WTC11 (cell line): Measurements from ENCODE around the gene FAM193B. TPM values are rescaled to one million over a fixed set of nuclear protein-coding genes. Genes with fewer than 3 reads are reported as not detected.

ENCODE experiments used
- ATAC-seq: fragments of 200-7000 bp; cut with Tn5 transposase; 2 replicates; pipeline ENCODE4 v1.10.0; 2021; ENCODE audit warnings: mild to moderate bottlenecking, moderate library complexity
- CTCF ChIA-PET: fragments of 300-600 bp; sonication (Branson Sonifier 250); formaldehyde crosslinking; loops from one replicate; lab custom pipeline; 2021; ENCODE audit warnings: antibody characterized with exemption; lab: Charles Lee
- POLR2A ChIA-PET: fragments of 350-600 bp; sonication (Branson Sonifier 250); formaldehyde crosslinking; loops from one replicate; lab custom pipeline; 2021; ENCODE audit warnings: antibody characterized with exemption; lab: Charles Lee
- DNase-seq: peaks from one replicate; pipeline ENCODE4 v3.0.0; 2021; ENCODE audit warnings: low spot score
- H3K27ac Mint-ChIP-seq: 2 replicates; pipeline ENCODE4 v1.8.0; 2021; ENCODE audit warnings: mixed read lengths
- H3K27me3 Mint-ChIP-seq: 2 replicates; pipeline ENCODE4 v1.8.0; 2021; ENCODE audit warnings: low read depth, mild to moderate bottlenecking, moderate library complexity, mixed read lengths
- H3K36me3 Mint-ChIP-seq: 2 replicates; pipeline ENCODE4 v1.8.0; 2021; ENCODE audit warnings: mixed read lengths
- H3K4me1 Mint-ChIP-seq: 2 replicates; pipeline ENCODE4 v1.8.0; 2022; ENCODE audit warnings: mixed read lengths
- H3K4me3 Mint-ChIP-seq: 2 replicates; pipeline ENCODE4 v1.8.0; 2021; ENCODE audit warnings: mild to moderate bottlenecking, moderate library complexity, mixed read lengths
- H3K9me3 Mint-ChIP-seq: 2 replicates; pipeline ENCODE4 v1.8.0; 2021; ENCODE audit warnings: mixed read lengths
- CREM ChIP-seq: sonication (generic); formaldehyde crosslinking; IDR thresholded peaks from 2 replicates; pipeline ENCODE4 v1.8.1; 2022; ENCODE audit warnings: mild to moderate bottlenecking, missing genetic modification reagents, moderate library complexity
- FOXJ3 ChIP-seq: sonication (generic); formaldehyde crosslinking; IDR thresholded peaks from 2 replicates; pipeline ENCODE4 v1.9.0; 2021; ENCODE audit warnings: missing genetic modification reagents, mild to moderate bottlenecking, borderline replicate concordance
- GABPB1 ChIP-seq: sonication (generic); formaldehyde crosslinking; IDR thresholded peaks from 2 replicates; pipeline ENCODE4 v1.8.1; 2023; ENCODE audit warnings: mild to moderate bottlenecking, missing genetic modification reagents
- IRF2 ChIP-seq: sonication (generic); formaldehyde crosslinking; IDR thresholded peaks from 2 replicates; pipeline ENCODE4 v1.8.0; 2022; ENCODE audit warnings: low read depth, missing genetic modification reagents, borderline replicate concordance
- KAT7 ChIP-seq: sonication (generic); formaldehyde crosslinking; IDR thresholded peaks from 2 replicates; pipeline ENCODE4 v1.8.1; 2023; ENCODE audit warnings: missing genetic modification reagents, mild to moderate bottlenecking, borderline replicate concordance
- NR1H2 ChIP-seq: sonication (generic); formaldehyde crosslinking; IDR thresholded peaks from 2 replicates; pipeline ENCODE4 v1.9.0; 2021; ENCODE audit warnings: mild to moderate bottlenecking, moderate library complexity, missing genetic modification reagents
- RORB ChIP-seq: fragments of 250-450 bp; sonication (Bioruptor Pico); IDR thresholded peaks from 2 replicates; pipeline ENCODE4 v1.9.0; 2021; ENCODE audit warnings: mild to moderate bottlenecking
- ZNF219 ChIP-seq: sonication (generic); formaldehyde crosslinking; IDR thresholded peaks from 2 replicates; pipeline ENCODE4 v1.8.0; 2023; ENCODE audit warnings: missing genetic modification reagents, mild to moderate bottlenecking, borderline replicate concordance
- ZNF671 ChIP-seq: fragments of 250-450 bp; sonication (Bioruptor Pico); IDR thresholded peaks from 2 replicates; pipeline ENCODE4 v1.8.0; 2021; ENCODE audit warnings: mild to moderate bottlenecking
- total RNA-seq: library from RNA; stranded (reverse); gene quantifications from 3 replicates; pipeline ENCODE4 v1.2.3, GENCODE V29; 2021
- TF ChIP-seq, protein P1 (sequence below): sonication (generic); formaldehyde crosslinking; IDR thresholded peaks from 2 replicates; pipeline ENCODE4 v1.8.1; 2023; ENCODE audit warnings: mild to moderate bottlenecking, missing genetic modification reagents, borderline replicate concordance
- TF ChIP-seq, protein P2 (sequence below): fragments of 250-450 bp; sonication (Bioruptor Pico); IDR thresholded peaks from 2 replicates; pipeline ENCODE4 v1.9.0; 2021; ENCODE audit warnings: mild to moderate bottlenecking, borderline replicate concordance
- TF ChIP-seq, protein P3 (sequence below): fragments of 250-450 bp; sonication (Bioruptor Pico); IDR thresholded peaks from 2 replicates; pipeline ENCODE4 v1.9.0; 2021; ENCODE audit warnings: moderate library complexity, mild to moderate bottlenecking, inconsistent platforms, borderline replicate concordance
- TF ChIP-seq, protein P4 (sequence below): sonication (generic); formaldehyde crosslinking; conservative IDR thresholded peaks from 2 replicates; pipeline ENCODE4 v1.8.1; 2023; ENCODE audit warnings: mild to moderate bottlenecking, low read depth, missing genetic modification reagents, moderate library complexity

FAM193B gene
- total RNA-seq, 1 experiment from 2014 or later, result 101 TPM

DNA sequence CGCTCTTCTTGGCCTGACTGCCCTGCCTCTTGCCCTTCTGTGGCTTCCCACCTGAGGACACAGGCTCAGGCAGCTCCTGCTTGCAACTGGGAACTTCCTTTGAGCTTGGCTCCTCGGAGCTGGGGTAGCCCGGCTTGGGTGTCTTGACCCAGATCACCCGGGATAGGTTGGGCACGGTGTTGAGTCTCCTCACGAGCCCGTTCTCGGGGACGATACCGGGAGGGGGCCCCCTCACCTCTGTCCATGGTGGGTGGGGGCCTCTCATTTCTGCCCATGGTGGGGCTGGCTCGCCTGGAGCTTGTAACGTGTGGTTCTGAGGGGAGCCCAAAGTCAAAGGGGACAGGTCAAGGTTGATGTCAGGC is 29.8 kb downstream of the FAM193B start (continued):
- TF ChIP-seq, protein P1, sequence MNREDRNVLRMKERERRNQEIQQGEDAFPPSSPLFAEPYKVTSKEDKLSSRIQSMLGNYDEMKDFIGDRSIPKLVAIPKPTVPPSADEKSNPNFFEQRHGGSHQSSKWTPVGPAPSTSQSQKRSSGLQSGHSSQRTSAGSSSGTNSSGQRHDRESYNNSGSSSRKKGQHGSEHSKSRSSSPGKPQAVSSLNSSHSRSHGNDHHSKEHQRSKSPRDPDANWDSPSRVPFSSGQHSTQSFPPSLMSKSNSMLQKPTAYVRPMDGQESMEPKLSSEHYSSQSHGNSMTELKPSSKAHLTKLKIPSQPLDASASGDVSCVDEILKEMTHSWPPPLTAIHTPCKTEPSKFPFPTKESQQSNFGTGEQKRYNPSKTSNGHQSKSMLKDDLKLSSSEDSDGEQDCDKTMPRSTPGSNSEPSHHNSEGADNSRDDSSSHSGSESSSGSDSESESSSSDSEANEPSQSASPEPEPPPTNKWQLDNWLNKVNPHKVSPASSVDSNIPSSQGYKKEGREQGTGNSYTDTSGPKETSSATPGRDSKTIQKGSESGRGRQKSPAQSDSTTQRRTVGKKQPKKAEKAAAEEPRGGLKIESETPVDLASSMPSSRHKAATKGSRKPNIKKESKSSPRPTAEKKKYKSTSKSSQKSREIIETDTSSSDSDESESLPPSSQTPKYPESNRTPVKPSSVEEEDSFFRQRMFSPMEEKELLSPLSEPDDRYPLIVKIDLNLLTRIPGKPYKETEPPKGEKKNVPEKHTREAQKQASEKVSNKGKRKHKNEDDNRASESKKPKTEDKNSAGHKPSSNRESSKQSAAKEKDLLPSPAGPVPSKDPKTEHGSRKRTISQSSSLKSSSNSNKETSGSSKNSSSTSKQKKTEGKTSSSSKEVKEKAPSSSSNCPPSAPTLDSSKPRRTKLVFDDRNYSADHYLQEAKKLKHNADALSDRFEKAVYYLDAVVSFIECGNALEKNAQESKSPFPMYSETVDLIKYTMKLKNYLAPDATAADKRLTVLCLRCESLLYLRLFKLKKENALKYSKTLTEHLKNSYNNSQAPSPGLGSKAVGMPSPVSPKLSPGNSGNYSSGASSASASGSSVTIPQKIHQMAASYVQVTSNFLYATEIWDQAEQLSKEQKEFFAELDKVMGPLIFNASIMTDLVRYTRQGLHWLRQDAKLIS (CRISPR knock-in tag), result no peak
- TF ChIP-seq, protein P2, sequence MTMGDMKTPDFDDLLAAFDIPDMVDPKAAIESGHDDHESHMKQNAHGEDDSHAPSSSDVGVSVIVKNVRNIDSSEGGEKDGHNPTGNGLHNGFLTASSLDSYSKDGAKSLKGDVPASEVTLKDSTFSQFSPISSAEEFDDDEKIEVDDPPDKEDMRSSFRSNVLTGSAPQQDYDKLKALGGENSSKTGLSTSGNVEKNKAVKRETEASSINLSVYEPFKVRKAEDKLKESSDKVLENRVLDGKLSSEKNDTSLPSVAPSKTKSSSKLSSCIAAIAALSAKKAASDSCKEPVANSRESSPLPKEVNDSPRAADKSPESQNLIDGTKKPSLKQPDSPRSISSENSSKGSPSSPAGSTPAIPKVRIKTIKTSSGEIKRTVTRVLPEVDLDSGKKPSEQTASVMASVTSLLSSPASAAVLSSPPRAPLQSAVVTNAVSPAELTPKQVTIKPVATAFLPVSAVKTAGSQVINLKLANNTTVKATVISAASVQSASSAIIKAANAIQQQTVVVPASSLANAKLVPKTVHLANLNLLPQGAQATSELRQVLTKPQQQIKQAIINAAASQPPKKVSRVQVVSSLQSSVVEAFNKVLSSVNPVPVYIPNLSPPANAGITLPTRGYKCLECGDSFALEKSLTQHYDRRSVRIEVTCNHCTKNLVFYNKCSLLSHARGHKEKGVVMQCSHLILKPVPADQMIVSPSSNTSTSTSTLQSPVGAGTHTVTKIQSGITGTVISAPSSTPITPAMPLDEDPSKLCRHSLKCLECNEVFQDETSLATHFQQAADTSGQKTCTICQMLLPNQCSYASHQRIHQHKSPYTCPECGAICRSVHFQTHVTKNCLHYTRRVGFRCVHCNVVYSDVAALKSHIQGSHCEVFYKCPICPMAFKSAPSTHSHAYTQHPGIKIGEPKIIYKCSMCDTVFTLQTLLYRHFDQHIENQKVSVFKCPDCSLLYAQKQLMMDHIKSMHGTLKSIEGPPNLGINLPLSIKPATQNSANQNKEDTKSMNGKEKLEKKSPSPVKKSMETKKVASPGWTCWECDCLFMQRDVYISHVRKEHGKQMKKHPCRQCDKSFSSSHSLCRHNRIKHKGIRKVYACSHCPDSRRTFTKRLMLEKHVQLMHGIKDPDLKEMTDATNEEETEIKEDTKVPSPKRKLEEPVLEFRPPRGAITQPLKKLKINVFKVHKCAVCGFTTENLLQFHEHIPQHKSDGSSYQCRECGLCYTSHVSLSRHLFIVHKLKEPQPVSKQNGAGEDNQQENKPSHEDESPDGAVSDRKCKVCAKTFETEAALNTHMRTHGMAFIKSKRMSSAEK (CRISPR knock-in tag), result no peak

DNA sequence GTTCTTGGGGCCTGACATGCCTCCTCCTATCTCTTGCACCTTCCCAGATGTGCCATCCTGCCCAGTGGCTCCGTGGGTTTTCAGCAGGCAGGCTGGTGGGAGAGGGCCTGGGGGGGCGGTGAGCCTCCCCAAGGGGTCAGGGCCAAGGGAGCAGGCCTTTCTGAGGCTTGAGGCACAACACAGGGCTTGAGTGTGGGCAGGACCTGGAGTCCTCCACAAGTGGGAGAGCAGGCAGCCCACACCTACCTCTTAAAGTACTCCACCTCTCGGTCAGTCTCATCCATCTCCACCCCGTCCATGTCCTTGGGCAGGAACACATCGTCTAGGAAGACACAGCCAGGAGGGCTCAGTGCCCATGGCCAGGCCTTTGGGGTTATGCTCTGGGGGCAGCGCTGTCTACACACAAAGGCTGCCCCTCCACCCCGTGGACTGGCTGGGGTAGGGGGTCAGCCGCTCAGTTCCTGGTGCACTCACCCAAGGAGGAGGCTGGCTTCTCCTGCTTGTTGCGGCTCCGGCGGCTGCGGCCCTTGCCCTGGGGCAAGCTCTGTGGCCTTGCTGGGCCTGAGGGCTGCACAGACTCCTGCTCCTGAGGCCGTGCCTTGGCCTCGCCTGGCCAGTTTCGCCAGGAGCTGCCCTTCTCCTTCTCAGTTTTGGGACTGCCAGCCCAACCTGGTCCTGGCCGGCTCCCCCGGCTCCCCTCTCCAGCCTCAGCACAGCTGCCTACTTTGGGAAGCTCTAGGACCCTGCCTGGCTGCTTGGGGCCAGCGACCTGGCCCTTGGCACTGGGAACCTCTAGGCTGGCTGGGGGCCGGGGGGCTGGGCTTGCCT is 30.4 kb downstream of the FAM193B start:
- H3K27me3 Mint-ChIP-seq, result no peaks in the 10 kb centered on the region
- ATAC-seq (no peak), DNase-seq (no peak)
- H3K4me3 Mint-ChIP-seq, result no peak overlapping the region
- CTCF ChIA-PET, result no interaction called here
- POLR2A ChIA-PET, result no interaction called here
- no peaks in the 10 kb centered on the region for H3K9me3 Mint-ChIP-seq
- TF ChIP-seq IRF2 (CRISPR knock-in tag) (0 out of 2 replicates have a peak, but pooled peaks have one; percentile 20), NR1H2 (CRISPR knock-in tag) (no peak), ZNF671 (CRISPR knock-in tag) (no peak)
- TF ChIP-seq, protein P1 (CRISPR knock-in tag), result no peak
- H3K4me1 Mint-ChIP-seq, result no peaks in the 10 kb centered on the region
- H3K27ac Mint-ChIP-seq, result no peak overlapping the region; the same call in 1 of the 2 replicates
- peaks cover 29% of the 10 kb centered on the region for H3K36me3 Mint-ChIP-seq

DNA sequence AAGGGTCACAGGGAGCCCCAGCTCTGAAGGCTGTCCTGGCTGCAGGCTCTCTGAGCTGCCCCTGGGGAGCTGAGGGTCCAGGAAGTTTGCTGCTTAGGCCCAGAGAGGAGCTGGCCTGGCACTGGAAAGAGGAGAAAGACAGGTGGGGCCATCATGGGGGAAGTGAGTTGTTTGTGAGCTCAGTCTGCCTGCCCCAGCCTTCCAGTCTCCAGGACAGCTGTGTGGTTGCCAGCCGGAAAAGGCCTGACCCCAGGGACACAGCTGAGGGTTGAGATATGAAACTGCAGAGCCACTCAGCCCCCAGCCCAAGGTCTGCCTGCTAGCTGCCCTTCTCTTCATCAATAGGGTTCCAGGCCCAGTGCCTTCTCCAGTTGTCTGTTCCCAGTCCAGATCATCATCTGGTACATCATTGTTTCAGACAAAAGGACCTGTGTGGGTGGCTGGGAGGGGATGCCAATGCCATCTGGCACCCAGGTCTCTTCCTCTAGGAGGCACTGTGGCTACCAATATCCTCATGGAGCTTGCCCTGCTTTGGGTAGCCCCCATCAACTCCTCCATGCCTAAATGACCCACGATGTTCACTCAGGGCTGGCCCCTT is 33.3 kb downstream of the FAM193B start:
- ATAC-seq (no peak), DNase-seq (no peak)
- H3K27me3 Mint-ChIP-seq, result peaks cover 4% of the 10 kb centered on the region; the same call in 1 of the 2 replicates
- no peak overlapping the region for H3K27ac Mint-ChIP-seq
- CTCF ChIA-PET, result interaction anchor here (0.7 to 1.8 kb wide), 9 partner anchors 9 to 211 kb away, joined by 3 to 4 read pairs (median 3); partner anchors contain the start of genes DOK3, PDLIM7 and TMED9
- H3K36me3 Mint-ChIP-seq, result peaks cover 37% of the 10 kb centered on the region
- H3K4me1 Mint-ChIP-seq, result peaks cover 8% of the 10 kb centered on the region
- no peak overlapping the region for H3K4me3 Mint-ChIP-seq
- POLR2A ChIA-PET, result no interaction called here
- H3K9me3 Mint-ChIP-seq, result no peaks in the 10 kb centered on the region
- no peak for TF ChIP-seq CREM
- TF ChIP-seq GABPB1 (CRISPR knock-in tag), result no peak
- TF ChIP-seq ZNF219, result no peak
- TF ChIP-seq, protein P3, sequence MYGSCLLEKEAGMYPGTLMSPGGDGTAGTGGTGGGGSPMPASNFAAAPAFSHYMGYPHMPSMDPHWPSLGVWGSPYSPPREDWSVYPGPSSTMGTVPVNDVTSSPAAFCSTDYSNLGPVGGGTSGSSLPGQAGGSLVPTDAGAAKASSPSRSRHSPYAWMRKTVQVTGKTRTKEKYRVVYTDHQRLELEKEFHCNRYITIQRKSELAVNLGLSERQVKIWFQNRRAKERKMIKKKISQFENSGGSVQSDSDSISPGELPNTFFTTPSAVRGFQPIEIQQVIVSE, result no peak
- no peak for TF ChIP-seq RORB (CRISPR knock-in tag)
- no peak for TF ChIP-seq FOXJ3
- TF ChIP-seq KAT7 (CRISPR knock-in tag), result no peak
- TF ChIP-seq, protein P4, sequence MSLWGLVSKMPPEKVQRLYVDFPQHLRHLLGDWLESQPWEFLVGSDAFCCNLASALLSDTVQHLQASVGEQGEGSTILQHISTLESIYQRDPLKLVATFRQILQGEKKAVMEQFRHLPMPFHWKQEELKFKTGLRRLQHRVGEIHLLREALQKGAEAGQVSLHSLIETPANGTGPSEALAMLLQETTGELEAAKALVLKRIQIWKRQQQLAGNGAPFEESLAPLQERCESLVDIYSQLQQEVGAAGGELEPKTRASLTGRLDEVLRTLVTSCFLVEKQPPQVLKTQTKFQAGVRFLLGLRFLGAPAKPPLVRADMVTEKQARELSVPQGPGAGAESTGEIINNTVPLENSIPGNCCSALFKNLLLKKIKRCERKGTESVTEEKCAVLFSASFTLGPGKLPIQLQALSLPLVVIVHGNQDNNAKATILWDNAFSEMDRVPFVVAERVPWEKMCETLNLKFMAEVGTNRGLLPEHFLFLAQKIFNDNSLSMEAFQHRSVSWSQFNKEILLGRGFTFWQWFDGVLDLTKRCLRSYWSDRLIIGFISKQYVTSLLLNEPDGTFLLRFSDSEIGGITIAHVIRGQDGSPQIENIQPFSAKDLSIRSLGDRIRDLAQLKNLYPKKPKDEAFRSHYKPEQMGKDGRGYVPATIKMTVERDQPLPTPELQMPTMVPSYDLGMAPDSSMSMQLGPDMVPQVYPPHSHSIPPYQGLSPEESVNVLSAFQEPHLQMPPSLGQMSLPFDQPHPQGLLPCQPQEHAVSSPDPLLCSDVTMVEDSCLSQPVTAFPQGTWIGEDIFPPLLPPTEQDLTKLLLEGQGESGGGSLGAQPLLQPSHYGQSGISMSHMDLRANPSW (CRISPR knock-in tag), result no peak
